Sigmoid colon (tissue), 7 donors: Measurements from ENCODE around the gene PPL. TPM values are rescaled to one million over a fixed set of nuclear protein-coding genes. Genes with fewer than 3 reads are reported as not detected.

ENCODE experiments used
- DNase-seq: peaks from one replicate; pipeline ENCODE4 v3.0.0-alpha.2; 2019
- H3K27ac ChIP-seq, 4 donors: fragments of 200-600 bp; sonication (generic); one replicate each; pipeline ENCODE4 v1.5.1; 2016 to 2019; ENCODE audit warnings: mild to moderate bottlenecking in 1 of 4
- H3K27me3 ChIP-seq, 3 donors: fragments of 200-600 bp; sonication (generic); one replicate each; pipeline ENCODE4 v1.5.1; 2019; ENCODE audit warnings: mild to moderate bottlenecking in 1 of 3
- H3K36me3 ChIP-seq, 4 donors: fragments of 200-600 bp; sonication (generic); one replicate each; pipeline ENCODE4 v1.5.1; 2016 to 2019
- H3K4me1 ChIP-seq, 4 donors: fragments of 200-600 bp; sonication (generic); one replicate each; pipeline ENCODE4 v1.5.1; 2017 to 2019
- H3K4me3 ChIP-seq, 4 donors: fragments of 200-600 bp; sonication (generic); one replicate each; pipeline ENCODE4 v1.5.1; 2017 to 2019; ENCODE audit warnings: mild to moderate bottlenecking in 2 of 4, moderate library complexity in 1 of 4
- H3K9me3 ChIP-seq, 4 donors: fragments of 200-600 bp in 3 of 4; sonication (generic) in 3 of 4; one replicate each; pipeline versions ENCODE4 v1.5.1 to v1.6.1; 2013 to 2019
- EP300 ChIP-seq, 4 donors: sonication (generic); formaldehyde crosslinking; IDR thresholded peaks; one replicate each; pipeline ENCODE4 v1.6.1; 2017; ENCODE audit warnings: antibody characterized with exemption in 4 of 4
- POLR2A ChIP-seq, 2 donors: fragments of 450-650 bp; IDR thresholded peaks; one replicate each; pipeline ENCODE4 v1.6.1; 2016; ENCODE audit warnings: antibody characterized with exemption in 2 of 2, mild to moderate bottlenecking in 2 of 2, moderate library complexity in 2 of 2
- POLR2AphosphoS5 ChIP-seq, 4 donors: sonication (generic); formaldehyde crosslinking; IDR thresholded peaks; one replicate each; pipeline ENCODE4 v1.6.1; 2017; ENCODE audit warnings: antibody characterized with exemption in 4 of 4
- WGBS, 2 donors: extraction: QIAGEN DNeasy Blood & Tissue Kit; methylation state at CpG; one replicate each; pipeline ENCODE4 v1.1.7; 2013; 5-methylcytosine and 5-hydroxymethylcytosine counted together
- intact Hi-C: fragments of 100-400 bp; cut with DNase I; formaldehyde crosslinking; loops from one replicate; pipeline ENCODE4 v1.15.1; 2023
- polyA plus RNA-seq, 3 donors: library from polyadenylated mRNA; stranded (reverse); fragments of 200-250 nt; gene quantifications; one replicate each; pipeline ENCODE4 v1.2.3, GENCODE V29; 2013
- total RNA-seq, 4 donors: library from RNA; depleted of rRNA; stranded (reverse); fragments of >200 nt; gene quantifications; one replicate each; pipeline ENCODE4 v1.1.0, GENCODE V29; 2016
- TF ChIP-seq, protein P1 (sequence below), 4 experiments: fragments of 450-650 bp in 3 of 4; fragments of 200-600 bp in 1 of 4; IDR thresholded peaks; one replicate each; pipeline ENCODE4 v1.5.1; 2016 to 2019; ENCODE audit warnings: antibody characterized with exemption in 4 of 4, mild to moderate bottlenecking in 3 of 4, moderate library complexity in 2 of 4
- donor health status: healthy with polysubstance abuse.
- donor health status: Bipolar disorder and iron deficiency.
- donor health status: healthy.

Gene PPL
- total and polyA plus RNA-seq, 7 donors = 4.6 to 42.9 (median 27.0) TPM

DNA sequence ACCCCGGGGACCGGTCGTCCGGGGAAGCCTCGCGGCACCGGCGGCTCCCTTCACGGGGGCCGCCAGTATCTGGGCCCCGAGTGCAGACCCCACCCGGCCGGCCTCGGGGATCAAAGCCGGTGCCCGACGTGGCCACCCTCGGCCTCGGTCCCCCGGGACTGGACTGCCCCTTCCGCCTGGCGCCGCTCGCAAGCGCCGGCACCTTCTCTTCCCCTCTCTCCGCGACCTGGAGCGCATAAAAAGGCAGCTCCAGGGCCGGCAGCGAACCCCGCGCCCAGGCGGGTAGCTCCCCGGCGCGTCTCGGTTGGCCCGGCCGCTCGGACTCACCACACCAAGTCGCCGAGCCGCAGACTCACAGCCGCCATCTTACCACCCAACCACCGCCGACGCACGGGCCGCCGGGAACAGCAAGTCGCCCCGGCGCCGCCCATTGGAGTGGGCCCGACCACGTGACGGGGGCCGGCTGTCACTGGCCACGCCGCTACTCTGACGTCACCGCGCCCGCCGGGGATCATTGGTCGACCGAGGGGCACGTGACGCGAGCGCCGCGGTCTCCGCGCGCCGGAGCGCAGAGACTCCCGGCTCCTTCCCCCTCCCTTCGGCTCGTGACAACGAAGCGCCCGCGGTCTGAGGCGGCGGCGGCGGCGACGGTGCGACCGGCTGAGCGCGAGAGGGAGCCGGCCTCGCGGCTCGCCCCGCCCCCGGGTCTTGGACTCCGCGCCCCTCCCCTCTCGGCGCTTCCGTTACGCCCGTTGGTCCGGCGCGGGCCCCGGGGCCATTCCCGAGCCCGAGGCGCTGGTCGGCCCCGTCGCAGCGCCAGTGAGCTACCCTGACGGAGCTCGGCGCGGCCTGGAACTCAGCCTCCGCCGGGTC lies 89.8 kb downstream of the PPL start, which contains the start of the genes GLYR1 and UBN1:
GLYR1 (minus strand) TSS at position 388 of the 873 bp plus-strand sequence; CDS start at position 365, 23 bp downstream.
UBN1 (plus strand) TSS at position 581 of the 873 bp plus-strand sequence. CDS start 5,437 bp downstream, outside the sequence.
- Histone ChIP-seq H3K4me1 (peaks cover 0 to 56% (median 44%) of the 10 kb centered on the region in 4 donors), H3K4me3 (peak within 1 kb of the TSS; percentile 81 to 97 (median 94)), H3K9me3 (no peaks in the 10 kb centered on the region), H3K27me3 (no peaks in the 10 kb centered on the region), H3K27ac (peak within 1 kb of the TSS; percentile 97 to 99 (median 98)), H3K36me3 (peaks cover 0 to 34% (median 21%) of the 10 kb centered on the region in 4 donors)
- TF ChIP-seq, protein P1, sequence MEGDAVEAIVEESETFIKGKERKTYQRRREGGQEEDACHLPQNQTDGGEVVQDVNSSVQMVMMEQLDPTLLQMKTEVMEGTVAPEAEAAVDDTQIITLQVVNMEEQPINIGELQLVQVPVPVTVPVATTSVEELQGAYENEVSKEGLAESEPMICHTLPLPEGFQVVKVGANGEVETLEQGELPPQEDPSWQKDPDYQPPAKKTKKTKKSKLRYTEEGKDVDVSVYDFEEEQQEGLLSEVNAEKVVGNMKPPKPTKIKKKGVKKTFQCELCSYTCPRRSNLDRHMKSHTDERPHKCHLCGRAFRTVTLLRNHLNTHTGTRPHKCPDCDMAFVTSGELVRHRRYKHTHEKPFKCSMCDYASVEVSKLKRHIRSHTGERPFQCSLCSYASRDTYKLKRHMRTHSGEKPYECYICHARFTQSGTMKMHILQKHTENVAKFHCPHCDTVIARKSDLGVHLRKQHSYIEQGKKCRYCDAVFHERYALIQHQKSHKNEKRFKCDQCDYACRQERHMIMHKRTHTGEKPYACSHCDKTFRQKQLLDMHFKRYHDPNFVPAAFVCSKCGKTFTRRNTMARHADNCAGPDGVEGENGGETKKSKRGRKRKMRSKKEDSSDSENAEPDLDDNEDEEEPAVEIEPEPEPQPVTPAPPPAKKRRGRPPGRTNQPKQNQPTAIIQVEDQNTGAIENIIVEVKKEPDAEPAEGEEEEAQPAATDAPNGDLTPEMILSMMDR (IDR thresholded peaks at IDR 0.05) = no peak
- TF ChIP-seq EP300 (IDR thresholded peaks at IDR 0.05) = peak in 1 of 4 donors; percentile 3
- peak; percentile 80 to 93 (median 92) for TF ChIP-seq POLR2AphosphoS5 (IDR thresholded peaks at IDR 0.05)
- TF ChIP-seq POLR2A (IDR thresholded peaks at IDR 0.05) = peak; percentile 49 to 70
- intact Hi-C loops = loop anchor here (1.0 to 5.0 kb wide), 5 partner anchors 44 to 185 kb away; partner anchors contain the start of genes NAGPA, ROGDI and SEC14L5
- WGBS, 2 donors = 0% methylated on average over 126 of the region's 126 CpGs
- peak; percentile 99 for DNase-seq

DNA sequence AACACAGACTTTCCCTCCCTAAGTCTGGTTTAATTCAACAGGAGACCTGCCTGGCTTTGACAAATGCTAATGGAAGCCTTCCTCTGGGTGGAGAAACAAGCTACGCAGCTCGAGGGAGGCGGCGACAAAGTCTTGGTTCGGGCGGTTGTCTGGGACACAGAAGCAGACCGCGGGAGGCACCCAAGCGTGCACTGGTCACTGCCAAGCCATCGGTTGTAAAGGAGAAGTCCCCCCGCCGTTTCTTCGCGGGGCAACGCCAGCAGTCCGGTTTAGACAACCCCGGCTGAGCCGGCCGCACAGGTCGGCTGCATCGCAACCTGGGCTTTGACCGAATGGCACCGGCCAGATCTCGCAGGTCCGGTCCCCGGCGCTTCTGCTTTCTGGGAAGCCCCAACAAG lies 90.4 kb downstream of the PPL start:
- intact Hi-C loops = loop anchor here (2.0 to 5.0 kb wide), 4 partner anchors 44 to 186 kb away; partner anchors contain the start of genes NAGPA and ROGDI
- peaks cover 0 to 49% (median 41%) of the 10 kb centered on the region in 4 donors for H3K4me1 ChIP-seq
- TF ChIP-seq POLR2A (IDR thresholded peaks at IDR 0.05) = no peak
- peak in 2 of 4 donors; percentile 2 to 7 for TF ChIP-seq POLR2AphosphoS5 (IDR thresholded peaks at IDR 0.05)
- DNase-seq = peak; percentile 70
- peaks cover 0 to 41% (median 26%) of the 10 kb centered on the region in 4 donors for H3K36me3 ChIP-seq
- peak overlapping the region; percentile 97 to 99 (median 98) for H3K27ac ChIP-seq
- 0% methylated on average over 27 of the region's 27 CpGs for WGBS, 2 donors
- H3K9me3 ChIP-seq = no peaks in the 10 kb centered on the region
- no peaks in the 10 kb centered on the region for H3K27me3 ChIP-seq
- H3K4me3 ChIP-seq = peak overlapping the region; percentile 81 to 97 (median 94)

DNA sequence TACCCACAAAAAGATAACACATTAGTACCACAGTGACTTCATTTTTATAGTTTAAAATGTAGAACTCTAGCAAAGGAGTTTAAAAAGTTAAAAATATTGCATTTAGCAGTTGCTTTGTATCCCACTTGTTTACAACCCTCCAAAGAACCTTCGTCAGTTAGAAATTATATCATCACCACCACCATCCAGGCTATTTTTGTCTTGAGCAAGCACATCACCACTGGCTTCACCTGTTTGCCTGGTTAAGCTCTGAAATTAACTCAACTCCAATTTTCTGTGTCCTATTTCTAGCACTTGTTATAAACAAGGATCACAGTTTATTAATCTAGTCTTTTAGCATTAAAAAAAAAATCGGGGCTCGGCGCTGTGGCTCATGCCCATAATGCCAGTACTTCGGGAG lies 96.0 kb downstream of the PPL start:
- Histone ChIP-seq H3K27ac (no peak overlapping the region), H3K9me3 (no peaks in the 10 kb centered on the region), H3K27me3 (no peaks in the 10 kb centered on the region), H3K4me1 (peaks cover 0 to 14% (median 7%) of the 10 kb centered on the region in 4 donors), H3K36me3 (peaks cover 13 to 93% (median 49%) of the 10 kb centered on the region in 4 donors), H3K4me3 (no peak overlapping the region)
- TF ChIP-seq EP300 (IDR thresholded peaks at IDR 0.05) (no peak), POLR2A (IDR thresholded peaks at IDR 0.05) (no peak), POLR2AphosphoS5 (IDR thresholded peaks at IDR 0.05) (no peak)
- TF ChIP-seq, protein P1 (IDR thresholded peaks at IDR 0.05) = no peak
- WGBS, 2 donors = 76 to 77% methylated on average over 5 of the region's 5 CpGs
- no peak for DNase-seq
- intact Hi-C loops = no loop called here

DNA sequence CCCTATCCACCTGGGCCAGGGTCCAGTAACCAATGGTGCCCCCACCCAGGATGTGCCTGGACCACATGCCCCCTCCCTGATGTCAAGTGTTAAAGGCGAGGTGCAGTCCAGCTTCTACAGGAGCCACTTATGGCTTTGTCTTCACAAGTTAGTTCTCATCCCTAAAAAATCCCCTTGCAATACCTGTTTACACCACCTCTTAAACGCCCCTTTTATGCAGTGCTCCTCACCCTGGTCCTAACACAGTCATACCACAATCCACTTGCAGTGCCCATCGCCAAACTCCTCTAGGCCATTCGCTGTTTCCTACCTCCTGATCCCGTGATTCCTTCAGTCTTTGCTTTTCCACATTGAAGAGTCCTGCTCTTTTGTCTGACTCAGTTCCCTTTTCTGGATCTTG lies 97.0 kb downstream of the PPL start:
- no peak for TF ChIP-seq POLR2A (IDR thresholded peaks at IDR 0.05)
- no peak for TF ChIP-seq POLR2AphosphoS5 (IDR thresholded peaks at IDR 0.05)
- TF ChIP-seq EP300 (IDR thresholded peaks at IDR 0.05) = no peak
- TF ChIP-seq, protein P1 (IDR thresholded peaks at IDR 0.05) = no peak
- DNase-seq = no peak
- intact Hi-C loops = no loop called here
- peaks cover 13 to 97% (median 51%) of the 10 kb centered on the region in 4 donors for H3K36me3 ChIP-seq
- WGBS, 2 donors = 86 to 93% methylated on average over 5 of the region's 5 CpGs
- no peak overlapping the region for H3K4me3 ChIP-seq
- no peaks in the 10 kb centered on the region for H3K9me3 ChIP-seq
- peaks cover 0 to 3% (median 0%) of the 10 kb centered on the region in 4 donors for H3K4me1 ChIP-seq
- H3K27ac ChIP-seq = no peak overlapping the region
- no peaks in the 10 kb centered on the region for H3K27me3 ChIP-seq
